Neural crest cell (in vitro differentiated cells): ENCODE data around the gene TASL. TPM values are rescaled to one million over a fixed set of nuclear protein-coding genes. Genes with fewer than 3 reads are reported as not detected.
A peak's percentile ranks its signal among the peaks of the same experiment; 100 is the strongest.

ENCODE experiments used
- DNase-seq: peaks from one replicate; pipeline ENCODE4 v3.0.0; 2021; ENCODE audit warnings: low read depth, mixed read lengths, low spot score
- H3K27ac Mint-ChIP-seq: one replicate; pipeline ENCODE4 v1.8.0; 2021; ENCODE audit warnings: mild to moderate bottlenecking, mixed read lengths; ENCODE audit not compliant: unreplicated experiment
- H3K27me3 Mint-ChIP-seq: 2 replicates; pipeline ENCODE4 v1.8.0; 2021; ENCODE audit warnings: low read depth, mild to moderate bottlenecking, mixed read lengths
- H3K36me3 Mint-ChIP-seq: 2 replicates; pipeline ENCODE4 v1.8.0; 2021; ENCODE audit warnings: low read depth, mild to moderate bottlenecking, mixed read lengths
- H3K4me1 Mint-ChIP-seq: 2 replicates; pipeline ENCODE4 v1.8.0; 2021; ENCODE audit warnings: mixed read lengths
- H3K4me3 Mint-ChIP-seq: one replicate; pipeline ENCODE4 v1.8.0; 2021; ENCODE audit warnings: mild to moderate bottlenecking, mixed read lengths
- H3K9me3 Mint-ChIP-seq: 2 replicates; pipeline ENCODE4 v1.8.0; 2021; ENCODE audit warnings: mixed read lengths
- total RNA-seq: library from RNA; stranded (reverse); gene quantifications from 2 replicates; pipeline ENCODE4 v1.2.1, GENCODE V29; 2021
- TF ChIP-seq, protein P1 (sequence below): fragments of 200-600 bp; sonication (generic); conservative IDR thresholded peaks from 2 replicates; pipeline ENCODE4 v1.5.0; 2021; ENCODE audit warnings: antibody characterized with exemption, mild to moderate bottlenecking

Gene TASL
- total RNA-seq, 1 donor from 2014 or later = not detected

GRCh38 chrX:30521440-30522182 is 56.0 kb downstream of the TASL start:
- DNase-seq = no peak
- TF ChIP-seq, protein P1, sequence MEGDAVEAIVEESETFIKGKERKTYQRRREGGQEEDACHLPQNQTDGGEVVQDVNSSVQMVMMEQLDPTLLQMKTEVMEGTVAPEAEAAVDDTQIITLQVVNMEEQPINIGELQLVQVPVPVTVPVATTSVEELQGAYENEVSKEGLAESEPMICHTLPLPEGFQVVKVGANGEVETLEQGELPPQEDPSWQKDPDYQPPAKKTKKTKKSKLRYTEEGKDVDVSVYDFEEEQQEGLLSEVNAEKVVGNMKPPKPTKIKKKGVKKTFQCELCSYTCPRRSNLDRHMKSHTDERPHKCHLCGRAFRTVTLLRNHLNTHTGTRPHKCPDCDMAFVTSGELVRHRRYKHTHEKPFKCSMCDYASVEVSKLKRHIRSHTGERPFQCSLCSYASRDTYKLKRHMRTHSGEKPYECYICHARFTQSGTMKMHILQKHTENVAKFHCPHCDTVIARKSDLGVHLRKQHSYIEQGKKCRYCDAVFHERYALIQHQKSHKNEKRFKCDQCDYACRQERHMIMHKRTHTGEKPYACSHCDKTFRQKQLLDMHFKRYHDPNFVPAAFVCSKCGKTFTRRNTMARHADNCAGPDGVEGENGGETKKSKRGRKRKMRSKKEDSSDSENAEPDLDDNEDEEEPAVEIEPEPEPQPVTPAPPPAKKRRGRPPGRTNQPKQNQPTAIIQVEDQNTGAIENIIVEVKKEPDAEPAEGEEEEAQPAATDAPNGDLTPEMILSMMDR = no peak
- H3K4me1 Mint-ChIP-seq = no peaks in the 10 kb centered on the region
- no peaks in the 10 kb centered on the region for H3K9me3 Mint-ChIP-seq
- no peaks in the 10 kb centered on the region for H3K36me3 Mint-ChIP-seq
- no peaks in the 10 kb centered on the region for H3K27me3 Mint-ChIP-seq
- H3K27ac Mint-ChIP-seq = peak overlapping the region; percentile 85
- no peak overlapping the region for H3K4me3 Mint-ChIP-seq

DNA sequence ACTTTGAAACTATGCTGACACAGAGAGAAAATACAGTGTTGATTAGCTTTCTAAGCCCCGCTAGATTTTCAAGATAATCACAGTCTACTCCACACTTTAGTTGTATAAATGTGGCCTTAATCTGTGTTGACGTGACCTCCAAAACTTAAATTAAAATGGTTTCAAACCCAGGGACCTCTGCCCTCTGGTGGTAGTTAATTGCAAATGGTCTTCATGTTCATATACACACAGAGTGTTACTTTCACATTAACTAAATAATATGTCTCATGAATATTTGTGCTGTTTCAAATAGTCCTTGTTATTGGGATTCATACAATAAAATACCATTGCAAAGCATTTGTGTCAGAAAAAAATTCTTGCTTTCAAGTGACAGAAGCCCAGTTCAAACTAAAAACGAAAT is 64.3 kb downstream of the TASL start:
- Mint-ChIP-seq H3K4me1 (peaks cover 12% of the 10 kb centered on the region), H3K36me3 (no peaks in the 10 kb centered on the region), H3K27ac (no peak overlapping the region), H3K4me3 (no peak overlapping the region), H3K27me3 (no peaks in the 10 kb centered on the region), H3K9me3 (peaks cover 3% of the 10 kb centered on the region)
- TF ChIP-seq, protein P1 = peak; percentile 71
- DNase-seq = no peak

Other genes with a start within 250 kb of the TASL start
- gene GK, start 75.7 kb upstream of the TASL start, total RNA-seq = 16.9 and 17.3 TPM in 2 replicates